ENCODE data around the gene CFLAR.

- no peak for TF ChIP-seq CTCF (IDR thresholded peaks at IDR 0.05; ENCODE audit: low read depth, low read length)
- no peak for TF ChIP-seq EZH2phosphoT487 (IDR thresholded peaks at IDR 0.05; ENCODE audit: low read depth)
Observed at GRCh38 chr2:201157694-201158093, 41.7 kb downstream of the CFLAR start.
